Heart left ventricle (tissue), 13 donors: ENCODE data around the gene ABCC1.

Experiments used
- CTCF ChIP-seq, 12 donors: fragments of 200-600 bp; sonication (generic) in 4 of 12; IDR thresholded peaks; one replicate each; pipeline versions ENCODE4 v1.5.0 to v1.8.0; 2018 to 2022; ENCODE audit warnings: antibody characterized with exemption in 12 of 12, mild to moderate bottlenecking in 5 of 12
- POLR2A ChIP-seq, 2 donors: fragments of 450-650 bp; IDR thresholded peaks; one replicate each; pipeline ENCODE4 v1.6.1; 2017; ENCODE audit warnings: antibody characterized with exemption in 2 of 2, mild to moderate bottlenecking in 2 of 2, moderate library complexity in 2 of 2
- donor health status: ischemic (EF 13 %, LVEDD 7.1; RV severe dilation, severe dysfunction).
- donor health status: DM: no; HTN: yes; CAD: no.
- donor health status: DM: no; HTN: no; CAD: no.
- donor health status: ischemic (EF 25% LVEDD 6.9; RV normal size, moderate dysfunction).
- donor health status: ischemic (EF 25% LVEDD 5.7; RV mildly dilated, moderate dysfunction).
- donor health status: ischemic (EF 35%, LVEDD 5.7; RV mildly dilated, moderate dysfunction).
- donor health status: nonischemic (EF 11% LVEDD 7.7; RV severe dilation, severe dysfunction).
- donor health status: DM: yes; HTN: yes; CAD: no.
- donor health status: PGD.
- donor health status: ischemic (EF 29% LVEDD 5.4; RV normal size, mild dysfunction).
- donor health status: nonischemic (EF 23%, LVEDD 6.1; RV moderate dilation, normal function).

- no peak for TF ChIP-seq CTCF (IDR thresholded peaks at IDR 0.05)
- no peak for TF ChIP-seq POLR2A (IDR thresholded peaks at IDR 0.05)
These were observed 156.2 kb downstream of the ABCC1 start for GRCh38 chr16:16105646-16106045.
